K562 (cell line): ENCODE measurements around the gene RGS6. TPM values are rescaled to one million over a fixed set of nuclear protein-coding genes. Genes with fewer than 3 reads are reported as not detected.

Source experiments
- ATAC-seq: fragments of 200-7000 bp; cut with Tn5 transposase; 3 replicates; pipeline ENCODE4 v1.9.1; 2020; ENCODE audit warnings: moderate library complexity
- BruUV-seq: library from RNA; stranded (reverse); fragments of 400-500 nt; replicated peaks from 2 replicates; lab custom pipeline; 2021; lab: Mats Ljungman, UMichigan
- CTCF ChIA-PET: fragments of 300-600 bp; formaldehyde crosslinking; extraction: SDS; loops from one replicate; lab custom pipeline; 2021; ENCODE audit warnings: low intra/inter-chr PET ratio; lab: Yijun Ruan, JAX
- POLR2A ChIA-PET: fragments of 300-600, 350-650 bp; sonication (Branson Sonifier 250); formaldehyde crosslinking; extraction: SDS; loops from one replicate; lab custom pipeline; 2021; ENCODE audit warnings: antibody characterized with exemption, inconsistent platforms; lab: Yijun Ruan, JAX
- DNase-seq, 4 experiments: peaks; one replicate each; pipeline versions ENCODE4 v3.0.0 to v3.0.0-alpha.2; 2011 to 2018; ENCODE audit warnings: low spot score in 3 of 4, mixed read lengths in 3 of 4; ENCODE audit errors: extremely low read depth in 1 of 4
- FAIRE-seq: peaks from 2 replicates; lab custom pipeline; 2011; peaks lifted over from hg19 to GRCh38; lab: Jason Lieb, UNC
- H2AFZ ChIP-seq: 2 replicates; pipeline ENCODE4 v1.6.0; 2011; ENCODE audit warnings: low read depth, low read length, control low read depth, inconsistent platforms
- H3K27ac ChIP-seq: fragments of 200-600 bp; 3 replicates; pipeline ENCODE4 v1.8.0; 2011; ENCODE audit warnings: low read depth, mild to moderate bottlenecking, control low read depth, inconsistent platforms, low read length, moderate library complexity, mixed read lengths; ENCODE audit errors: extremely low read depth
- H3K27me3 ChIP-seq, 2 experiments: fragments of 300-600 bp in 1 of 2; 2 replicates in 1 of 2; 3 replicates in 1 of 2; pipeline versions ENCODE4 v1.6.0 to v1.8.0; 2011; ENCODE audit warnings: inconsistent platforms in 2 of 2, low read length in 2 of 2, mild to moderate bottlenecking in 1 of 2, mixed read lengths in 1 of 2, moderate library complexity in 1 of 2; ENCODE audit not compliant: control insufficient read depth in 2 of 2, insufficient read depth in 2 of 2
- H3K36me3 ChIP-seq: fragments of 300-600 bp; 3 replicates; pipeline ENCODE4 v1.8.0; 2011; ENCODE audit warnings: mild to moderate bottlenecking, low read length, inconsistent platforms; ENCODE audit not compliant: control insufficient read depth, insufficient read depth
- H3K4me1 ChIP-seq, 2 experiments: fragments of 200-600 bp in 1 of 2; replicated peaks in 1 of 2; 2 replicates in 1 of 2; 3 replicates in 1 of 2; pipeline versions ENCODE4 v1.5.1 to v1.8.0; 2011; ENCODE audit warnings: inconsistent platforms in 2 of 2, low read length in 2 of 2, mild to moderate bottlenecking in 1 of 2, mixed read lengths in 1 of 2, moderate library complexity in 1 of 2; ENCODE audit not compliant: control insufficient read depth in 2 of 2, insufficient read depth in 2 of 2
- H3K4me2 ChIP-seq: 2 replicates; pipeline ENCODE4 v1.6.1; 2011; ENCODE audit warnings: low read length, control low read depth, inconsistent platforms, mixed read lengths; ENCODE audit not compliant: insufficient read depth
- H3K4me3 ChIP-seq: fragments of 200-600 bp; sonication (generic), shearing (Covaris generic); 2 replicates; pipeline ENCODE4 v1.5.1; 2016; ENCODE audit warnings: control low read depth, inconsistent platforms
- H3K79me2 ChIP-seq: fragments of 200-600 bp; 3 replicates; pipeline ENCODE4 v1.8.0; 2011; ENCODE audit warnings: low read length, inconsistent platforms; ENCODE audit not compliant: control insufficient read depth, insufficient read depth
- H3K9ac ChIP-seq, 2 experiments: 2 replicates each; pipeline versions ENCODE4 v1.6.0 to v1.6.1; 2011; ENCODE audit warnings: low read depth in 2 of 2, low read length in 2 of 2, control low read depth in 1 of 2, inconsistent platforms in 1 of 2, mild to moderate bottlenecking in 1 of 2, mixed read lengths in 1 of 2; ENCODE audit not compliant: insufficient read depth in 1 of 2
- H3K9me1 ChIP-seq: one replicate; pipeline ENCODE4 v1.6.0; 2011; ENCODE audit warnings: inconsistent platforms, mild to moderate bottlenecking, low read length, moderate library complexity; ENCODE audit not compliant: control insufficient read depth, insufficient read depth
- H3K9me3 ChIP-seq: replicated peaks from 2 replicates; pipeline ENCODE4 v1.5.1; 2011; ENCODE audit warnings: low read depth, low read length, inconsistent platforms; ENCODE audit not compliant: control insufficient read depth, insufficient read depth
- H4K20me1 ChIP-seq: replicated peaks from 2 replicates; pipeline ENCODE4 v1.6.1; 2011; ENCODE audit warnings: low read length, inconsistent platforms, mixed read lengths; ENCODE audit not compliant: control insufficient read depth, insufficient read depth
- EP300 ChIP-seq: IDR thresholded peaks from 2 replicates; pipeline ENCODE4 v1.6.1; 2012; ENCODE audit warnings: low read length, improper control_type of control experiment
- EZH2 ChIP-seq: IDR thresholded peaks from 2 replicates; pipeline ENCODE4 v1.6.1; 2012; ENCODE audit warnings: low read depth, mild to moderate bottlenecking, inconsistent platforms, low read length, borderline replicate concordance
- IRF2 ChIP-seq: sonication (generic); formaldehyde crosslinking; IDR thresholded peaks from 2 replicates; pipeline ENCODE4 v1.8.1; 2022; ENCODE audit warnings: mild to moderate bottlenecking, missing genetic modification reagents
- NFXL1 ChIP-seq: fragments of 450-650 bp; formaldehyde crosslinking; IDR thresholded peaks from 2 replicates; pipeline ENCODE4 v1.4.0; 2021; ENCODE audit warnings: mild to moderate bottlenecking
- SMARCA5 ChIP-seq: fragments of 450-650 bp; IDR thresholded peaks from 2 replicates; pipeline ENCODE4 v1.6.1; 2016
- SMARCE1 ChIP-seq: fragments of 450-650 bp; IDR thresholded peaks from 2 replicates; pipeline ENCODE4 v1.7.1; 2016; ENCODE audit warnings: mild to moderate bottlenecking
- SNIP1 ChIP-seq: fragments of 450-650 bp; IDR thresholded peaks from 2 replicates; pipeline ENCODE4 v1.7.1; 2017; ENCODE audit warnings: low read depth, mild to moderate bottlenecking
- TCF7 ChIP-seq: sonication (generic); IDR thresholded peaks from 2 replicates; pipeline ENCODE4 v1.6.1; 2016; ENCODE audit warnings: antibody characterized with exemption, borderline replicate concordance
- ZNF175 ChIP-seq: fragments of 200-800 bp; sonication (Bioruptor generic); IDR thresholded peaks from 2 replicates; pipeline ENCODE4 v1.6.1; 2016; ENCODE audit warnings: low read depth, mild to moderate bottlenecking, missing genetic modification characterization, missing compliant biosample characterization
- ZNF551 ChIP-seq: fragments of 250-450 bp; sonication (Bioruptor Pico); IDR thresholded peaks from 2 replicates; pipeline ENCODE4 v1.5.0; 2021; ENCODE audit warnings: mild to moderate bottlenecking, moderate library complexity
- WGBS: fragments of 100-300 bp; shearing (Covaris generic); methylation state at CpG from one replicate; pipeline ENCODE4 v1.1.6; 2016; ENCODE audit warnings: low coverage, mixed read lengths; ENCODE audit not compliant: insufficient coverage; ENCODE audit errors: missing lambda C conversion rate; 5-methylcytosine and 5-hydroxymethylcytosine counted together
- in situ Hi-C: fragments of 300-500 bp; cut with MboI; formaldehyde crosslinking; loops from 4 replicates; pipeline ENCODE4 v1.15.0; 2018; ENCODE audit warnings: inconsistent platforms, mixed read lengths
- intact Hi-C: fragments of 100-400 bp; cut with micrococcal nuclease; formaldehyde crosslinking; loops from 2 replicates; pipeline ENCODE4 v1.14.2; 2022
- polyA plus RNA-seq, 8 experiments: library from polyadenylated mRNA; depleted of rRNA in 4 of 8; stranded (reverse) in 5 of 8; unstranded in 3 of 8; fragments of >200 nt; fragmentation: Nextera tagmentation in 2 of 8; fragmentation: Illumina TruSeq in 1 of 8; extraction: Ambion mirVana in 2 of 8; extraction: Trizol in 1 of 8; gene quantifications; 2 replicates each; pipeline versions ENCODE4 v1.2.1 to v1.2.3, GENCODE V29; 2011 to 2014; ENCODE audit warnings: inconsistent platforms in 1 of 8, missing spikeins in 1 of 8
- total RNA-seq, 7 experiments: library from RNA; depleted of rRNA in 6 of 7; stranded (reverse); fragments of >200 nt in 6 of 7; fragmentation: Illumina TruSeq in 2 of 7; extraction: Trizol in 2 of 7; gene quantifications; 2 replicates each; pipeline versions ENCODE4 v1.2.1 to v1.2.3, GENCODE V29; 2011 to 2021; ENCODE audit warnings: low replicate concordance in 1 of 7

The RGS6 gene
- total and polyA plus RNA-seq, 9 of the 15 experiments (the other 6 are each of a cell fraction or from before 2014, with no cell fraction given), result not detected

- Histone ChIP-seq H3K9me3 (no peaks in the 10 kb centered on the region), H3K9ac (no peak overlapping the region), H3K27ac (no peak overlapping the region), H3K36me3 (no peaks in the 10 kb centered on the region), H3K27me3 (no peaks in the 10 kb centered on the region), H2AFZ (no peak overlapping the region), H3K79me2 (no peaks in the 10 kb centered on the region), H3K4me2 (no peak overlapping the region), H3K4me1 (no peaks in the 10 kb centered on the region), H3K4me3 (no peak overlapping the region), H4K20me1 (no peaks in the 10 kb centered on the region), H3K9me1 (no peaks in the 10 kb centered on the region)
- in situ Hi-C loops, result no loop called here
- FAIRE-seq (no peak), DNase-seq (no peak), ATAC-seq (no peak)
- no peak for TF ChIP-seq EP300
- no peak for TF ChIP-seq NFXL1 (CRISPR knock-in tag)
- TF ChIP-seq IRF2 (CRISPR knock-in tag), result no peak
- TF ChIP-seq ZNF175 (CRISPR knock-in tag), result no peak
- TF ChIP-seq EZH2, result no peak
- TF ChIP-seq SNIP1, result no peak
- no peak for TF ChIP-seq SMARCE1
- no peak for TF ChIP-seq ZNF551 (CRISPR knock-in tag)
- TF ChIP-seq SMARCA5, result no peak
- TF ChIP-seq TCF7, result no peak
- no TSS peak for BruUV-seq
- CTCF ChIA-PET, result no interaction called here
- WGBS, result 0% methylated on average over 2 of the region's 4 CpGs
- intact Hi-C loops, result no loop called here
- POLR2A ChIA-PET, result no interaction called here
Observed at GRCh38 chr14:72057701-72058285, 125.6 kb downstream of the RGS6 start.
